SK-N-SH (cell line): ENCODE results near the gene NRG3. TPM values are rescaled to one million over a fixed set of nuclear protein-coding genes. Genes with fewer than 3 reads are reported as not detected.

ENCODE experiments used
- CTCF ChIA-PET: fragments of 300-600, 350-600 bp; formaldehyde crosslinking; extraction: SDS; loops from one replicate; lab custom pipeline; 2021; lab: Yijun Ruan, JAX
- POLR2A ChIA-PET: fragments of 350-600 bp; sonication (Branson Sonifier 250); formaldehyde crosslinking; extraction: SDS; loops from one replicate; lab custom pipeline; 2020; ENCODE audit warnings: antibody characterized with exemption, inconsistent platforms; lab: Yijun Ruan, JAX
- DNase-seq: peaks from one replicate; pipeline ENCODE4 v3.0.0; 2012
- H2AFZ ChIP-seq: fragments of 200-600 bp; sonication (generic); 2 replicates; pipeline ENCODE4 v1.8.1; 2016; ENCODE audit warnings: antibody characterized with exemption, mild to moderate bottlenecking, low read depth
- H3F3A ChIP-seq: fragments of 200-600 bp; sonication (generic); replicated peaks from 2 replicates; pipeline ENCODE3; 2016; ENCODE audit warnings: antibody characterized with exemption, mild to moderate bottlenecking; ENCODE audit not compliant: insufficient read depth
- H3K27ac ChIP-seq, 2 experiments: fragments of 200-500 bp in 1 of 2; fragments of 200-600 bp in 1 of 2; sonication (Bioruptor generic) in 1 of 2; sonication (generic), shearing (Covaris generic) in 1 of 2; 2 replicates each; pipeline versions ENCODE4 v1.5.1 to v1.6.1; 2014 to 2016; ENCODE audit warnings: low read depth in 2 of 2, inconsistent platforms in 1 of 2, low read length in 1 of 2, mild to moderate bottlenecking in 1 of 2, mixed read lengths in 1 of 2
- H3K27me3 ChIP-seq: fragments of 200-600 bp; sonication (generic), shearing (Covaris generic); 2 replicates; pipeline ENCODE4 v1.6.1; 2016; ENCODE audit warnings: mixed run types; ENCODE audit not compliant: insufficient read depth
- H3K36me3 ChIP-seq, 2 experiments: fragments of 200-500 bp in 1 of 2; fragments of 200-600 bp in 1 of 2; sonication (Bioruptor generic) in 1 of 2; sonication (generic) in 1 of 2; replicated peaks in 1 of 2; 2 replicates each; pipeline versions ENCODE3 to v1.5.1; 2014 to 2016; ENCODE audit warnings: low read length in 1 of 2, mild to moderate bottlenecking in 1 of 2; ENCODE audit not compliant: insufficient read depth in 2 of 2, control insufficient read depth in 1 of 2
- H3K4me1 ChIP-seq, 2 experiments: fragments of 200-500 bp in 1 of 2; fragments of 200-600 bp in 1 of 2; sonication (Bioruptor generic) in 1 of 2; sonication (generic), shearing (Covaris generic) in 1 of 2; 2 replicates each; pipeline versions ENCODE4 v1.5.1 to v1.6.1; 2014 to 2016; ENCODE audit warnings: low read depth in 1 of 2, low read length in 1 of 2, mixed run types in 1 of 2; ENCODE audit not compliant: insufficient read depth in 2 of 2, control insufficient read depth in 1 of 2
- H3K4me2 ChIP-seq: fragments of 200-600 bp; sonication (generic), shearing (Covaris generic); 2 replicates; pipeline ENCODE4 v1.6.1; 2017; ENCODE audit warnings: mixed run types
- H3K4me3 ChIP-seq, 2 experiments: fragments of 200-500 bp in 1 of 2; fragments of 200-600 bp in 1 of 2; sonication (Bioruptor generic) in 1 of 2; sonication (generic), shearing (Covaris generic) in 1 of 2; 2 replicates each; pipeline versions ENCODE4 v1.5.1 to v1.8.1; 2014 to 2016; ENCODE audit warnings: low read depth in 2 of 2, inconsistent platforms in 1 of 2, low read length in 1 of 2, mild to moderate bottlenecking in 1 of 2, mixed read lengths in 1 of 2, moderate library complexity in 1 of 2
- H3K79me2 ChIP-seq: fragments of 200-600 bp; sonication (generic); 2 replicates; pipeline ENCODE4 v1.8.1; 2017; ENCODE audit warnings: mild to moderate bottlenecking; ENCODE audit not compliant: insufficient read depth
- H3K9ac ChIP-seq: fragments of 200-600 bp; sonication (generic); 2 replicates; pipeline ENCODE4 v1.6.1; 2017; ENCODE audit warnings: mixed run types
- H3K9me2 ChIP-seq: fragments of 200-600 bp; sonication (generic); 2 replicates; pipeline ENCODE4 v1.6.1; 2017; ENCODE audit warnings: mixed run types
- H3K9me3 ChIP-seq: fragments of 200-600 bp; sonication (generic); 2 replicates; pipeline ENCODE4 v1.6.1; 2017; ENCODE audit warnings: mixed run types, mild to moderate bottlenecking, moderate library complexity
- H4K20me1 ChIP-seq: fragments of 200-600 bp; sonication (generic); 2 replicates; pipeline ENCODE4 v1.6.1; 2017; ENCODE audit warnings: mild to moderate bottlenecking, mixed run types; ENCODE audit not compliant: insufficient read depth
- CHD2 ChIP-seq: fragments of 150-350 bp; IDR thresholded peaks from 2 replicates; pipeline ENCODE4 v1.6.1; 2018; ENCODE audit warnings: low read length; ENCODE audit not compliant: partially characterized antibody
- ELF1 ChIP-seq: IDR thresholded peaks from 2 replicates; pipeline ENCODE4 v1.4.0; 2012
- FOSL2 ChIP-seq: IDR thresholded peaks from 2 replicates; pipeline ENCODE4 v1.4.0; 2012; ENCODE audit warnings: low read depth, mild to moderate bottlenecking, moderate library complexity, borderline replicate concordance
- GABPA ChIP-seq: IDR thresholded peaks from 2 replicates; pipeline ENCODE4 v1.4.0; 2012; ENCODE audit warnings: low read depth, mild to moderate bottlenecking
- GATA2 ChIP-seq: sonication (generic); formaldehyde crosslinking; IDR thresholded peaks from 2 replicates; pipeline ENCODE4 v1.5.0; 2020; ENCODE audit warnings: mild to moderate bottlenecking, missing genetic modification reagents
- JUND ChIP-seq: IDR thresholded peaks from 2 replicates; pipeline ENCODE4 v1.4.0; 2012
- MAX ChIP-seq: IDR thresholded peaks from 2 replicates; pipeline ENCODE4 v1.4.0; 2012; ENCODE audit warnings: low read depth
- MXI1 ChIP-seq: IDR thresholded peaks from 2 replicates; pipeline ENCODE4 v1.6.1; 2012; ENCODE audit warnings: mild to moderate bottlenecking, low read depth, low read length, improper control_type of control experiment
- NFIC ChIP-seq: IDR thresholded peaks from 2 replicates; pipeline ENCODE4 v1.4.0; 2012; ENCODE audit warnings: borderline replicate concordance
- NRF1 ChIP-seq: IDR thresholded peaks from 2 replicates; pipeline ENCODE4 v1.6.1; 2012; ENCODE audit warnings: low read depth, mild to moderate bottlenecking, low read length
- POLR2AphosphoS5 ChIP-seq: IDR thresholded peaks from 2 replicates; pipeline ENCODE4 v1.6.1; 2012; ENCODE audit warnings: low read depth, low read length
- RAD21 ChIP-seq: IDR thresholded peaks from 2 replicates; pipeline ENCODE4 v1.6.1; 2012; ENCODE audit warnings: mild to moderate bottlenecking, low read length
- REST ChIP-seq: IDR thresholded peaks from 2 replicates; pipeline ENCODE4 v1.6.1; 2012; ENCODE audit warnings: mild to moderate bottlenecking, low read depth, low read length, moderate library complexity
- RXRA ChIP-seq: IDR thresholded peaks from 2 replicates; pipeline ENCODE4 v1.4.0; 2012; ENCODE audit warnings: low read depth, mild to moderate bottlenecking, borderline replicate concordance
- TCF12 ChIP-seq: IDR thresholded peaks from 2 replicates; pipeline ENCODE4 v1.4.0; 2012
- TEAD4 ChIP-seq: IDR thresholded peaks from 2 replicates; pipeline ENCODE4 v1.4.0; 2012; ENCODE audit warnings: mild to moderate bottlenecking, borderline replicate concordance; ENCODE audit not compliant: insufficient read depth
- YY1 ChIP-seq: IDR thresholded peaks from 2 replicates; pipeline ENCODE4 v1.4.0; 2012; ENCODE audit warnings: low read depth, mild to moderate bottlenecking
- ZBTB33 ChIP-seq: IDR thresholded peaks from 2 replicates; pipeline ENCODE4 v1.4.0; 2012; ENCODE audit warnings: low read depth, borderline replicate concordance
- WGBS: methylation state at CpG from one replicate; pipeline ENCODE4 v1.1.6; 2017; ENCODE audit warnings: low lambda C conversion rate; 5-methylcytosine and 5-hydroxymethylcytosine counted together
- polyA plus RNA-seq, 3 experiments: library from polyadenylated mRNA; depleted of rRNA; stranded (reverse); fragments of >200 nt; gene quantifications; 2 replicates each; pipeline ENCODE4 v1.2.3, GENCODE V29; 2012

Gene NRG3
- polyA plus RNA-seq, 1 of the 3 experiments (the other 2 are of a cell fraction): 0.03 TPM

GRCh38 chr10:82966130-82966529 lies 1091.1 kb downstream of the NRG3 start:
- POLR2A ChIA-PET: no interaction called here

More at GRCh38 chr10:82966130-82966529, 1091.1 kb downstream of the NRG3 start:
- Histone ChIP-seq H3K4me2 (no peak overlapping the region), H3K4me3 (no peak overlapping the region)
- WGBS: 87% methylated on average over 2 of the region's 2 CpGs
- no peak for TF ChIP-seq RAD21
- TF ChIP-seq ZBTB33: no peak
- TF ChIP-seq CHD2: no peak
- no peak for TF ChIP-seq TEAD4
- no peak for TF ChIP-seq GATA2
- TF ChIP-seq REST: no peak
- TF ChIP-seq POLR2AphosphoS5: no peak
- TF ChIP-seq MAX: no peak
- no peak for TF ChIP-seq TCF12
- no peak for TF ChIP-seq MXI1
- no peak for TF ChIP-seq GABPA
- no peak for TF ChIP-seq JUND
- TF ChIP-seq NRF1: no peak
- TF ChIP-seq RXRA: no peak
- no peak for TF ChIP-seq YY1
- TF ChIP-seq NFIC: no peak
- TF ChIP-seq ELF1: no peak
- TF ChIP-seq FOSL2: no peak
- TF ChIP-seq, all 33 proteins: peak for 0
- Histone ChIP-seq H3K4me1 (no peaks in the 10 kb centered on the region; a peak in 1 of 4 replicates), H3K36me3 (no peaks in the 10 kb centered on the region), H3K9me3 (no peaks in the 10 kb centered on the region), H3K27ac (no peak overlapping the region), H3K27me3 (no peaks in the 10 kb centered on the region), H2AFZ (no peak overlapping the region), H3K79me2 (no peaks in the 10 kb centered on the region), H4K20me1 (no peaks in the 10 kb centered on the region), H3K9me2 (no peaks in the 10 kb centered on the region), H3K9ac (no peak overlapping the region), H3F3A (no peaks in the 10 kb centered on the region)
- no peak for DNase-seq
- CTCF ChIA-PET: interaction anchor here (1.2 to 1.6 kb wide), 3 partner anchors 11 to 905 kb away, joined by 3 to 4 read pairs (median 3); no protein-coding TSS in a partner anchor
